Measurements from ENCODE around the gene PLA2G10.
"Not testable (repeated sequence)": the region's sequence is repeated elsewhere in the genome, so short reads cannot be mapped to it uniquely, and the experiment has no call there.

PLA2G10 gene

GRCh38 chr16:14658063-14658462 is 36.0 kb downstream of the PLA2G10 start:
- no peak for DNase-seq

GRCh38 chr16:14652726-14653125 is 41.4 kb downstream of the PLA2G10 start:
- no peak for DNase-seq

DNA sequence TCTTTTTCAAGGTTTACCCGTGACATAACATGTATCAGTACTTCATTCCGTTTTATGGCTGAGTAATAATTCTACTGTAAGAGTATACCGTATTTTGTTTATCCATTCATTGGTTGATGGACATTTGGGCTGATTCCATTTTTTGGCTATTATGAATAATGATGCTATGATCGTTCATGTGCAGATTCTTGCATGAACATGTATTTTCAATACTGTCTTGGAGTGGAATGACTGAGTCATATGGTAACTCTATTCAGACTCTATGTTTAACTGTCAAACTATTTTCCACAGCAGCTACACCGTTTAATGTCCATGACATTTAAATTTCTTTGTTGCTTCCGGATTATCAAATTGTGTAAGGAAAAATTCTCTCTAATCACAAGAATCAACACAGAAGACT is 43.5 kb downstream of the PLA2G10 start:
- DNase-seq: no peak

DNA sequence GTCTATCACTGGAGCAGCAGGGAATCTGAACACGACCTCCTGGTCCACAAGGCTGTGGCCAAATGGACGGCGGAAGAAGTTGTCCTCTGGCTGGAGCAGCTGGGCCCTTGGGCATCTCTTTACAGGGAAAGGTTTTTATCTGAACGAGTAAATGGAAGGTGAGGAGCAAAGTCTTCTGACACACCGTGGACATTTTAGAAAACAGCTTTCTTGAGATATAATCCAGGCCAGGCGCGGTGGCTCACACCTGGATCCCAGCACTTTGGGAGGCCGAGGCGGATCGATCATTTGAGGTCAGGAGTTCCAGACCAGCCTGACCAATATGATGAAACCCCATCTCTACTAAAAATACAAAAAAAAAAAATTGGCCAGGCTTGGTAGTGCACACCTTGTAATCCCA is 44.3 kb downstream of the PLA2G10 start:
- DNase-seq: no peak

GRCh38 chr16:14641926-14642325 is 52.2 kb downstream of the PLA2G10 start:
- DNase-seq: no peak

DNA sequence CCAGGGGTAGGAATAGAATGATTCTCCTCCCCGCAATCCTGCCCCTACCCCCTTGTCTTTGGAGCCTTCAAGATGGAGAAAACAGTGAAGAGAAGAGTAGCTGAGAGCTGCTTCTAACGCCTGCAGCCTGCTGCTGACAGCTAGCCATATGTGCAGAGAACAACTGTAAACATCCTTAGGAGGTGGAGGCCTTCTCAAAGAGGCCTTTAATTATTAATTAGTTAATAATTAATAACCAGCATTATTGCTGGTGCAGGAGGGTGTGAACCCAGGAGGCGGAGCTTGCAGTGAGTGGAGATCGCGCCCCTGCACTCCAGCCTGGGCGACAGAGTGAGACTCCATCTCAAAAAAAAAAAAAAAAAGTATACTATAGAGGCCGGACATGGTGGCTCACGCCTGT is 52.9 kb downstream of the PLA2G10 start:
- DNase-seq: no peak

DNA sequence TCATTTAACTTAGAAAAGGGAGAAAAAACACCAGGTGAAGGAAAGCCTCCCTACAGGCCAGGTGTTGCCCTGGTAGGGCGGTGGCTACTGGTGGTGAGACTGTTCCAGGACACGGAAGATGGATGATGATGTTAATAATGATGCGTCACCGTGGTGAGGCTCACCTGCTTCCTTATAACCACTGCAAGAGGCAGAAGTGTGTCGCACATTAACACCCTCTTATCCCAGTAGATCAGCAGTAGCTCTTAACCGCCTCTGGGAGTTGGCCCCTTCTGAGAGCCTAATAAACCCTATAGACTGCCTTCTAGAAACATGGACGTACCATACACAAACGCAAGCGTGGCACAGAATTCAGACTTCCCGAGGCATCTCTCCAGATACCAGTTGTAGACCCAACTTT is 53.6 kb downstream of the PLA2G10 start:
- no peak for DNase-seq

DNA sequence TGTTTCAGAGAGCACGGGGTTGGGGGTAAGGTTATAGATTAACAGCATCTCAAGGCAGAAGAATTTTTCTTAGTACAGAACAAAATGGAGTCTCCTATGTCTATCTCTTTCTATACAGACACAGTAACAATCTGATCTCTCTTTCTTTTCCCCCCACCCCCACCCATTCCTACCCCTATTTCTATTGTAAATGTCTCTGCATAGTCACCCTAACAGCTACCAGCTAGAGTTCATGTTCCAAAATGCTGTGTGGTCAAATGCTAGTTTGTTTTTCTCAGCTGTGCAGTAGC is 57.2 kb downstream of the PLA2G10 start:
- DNase-seq: not testable (repeated sequence)

DNA sequence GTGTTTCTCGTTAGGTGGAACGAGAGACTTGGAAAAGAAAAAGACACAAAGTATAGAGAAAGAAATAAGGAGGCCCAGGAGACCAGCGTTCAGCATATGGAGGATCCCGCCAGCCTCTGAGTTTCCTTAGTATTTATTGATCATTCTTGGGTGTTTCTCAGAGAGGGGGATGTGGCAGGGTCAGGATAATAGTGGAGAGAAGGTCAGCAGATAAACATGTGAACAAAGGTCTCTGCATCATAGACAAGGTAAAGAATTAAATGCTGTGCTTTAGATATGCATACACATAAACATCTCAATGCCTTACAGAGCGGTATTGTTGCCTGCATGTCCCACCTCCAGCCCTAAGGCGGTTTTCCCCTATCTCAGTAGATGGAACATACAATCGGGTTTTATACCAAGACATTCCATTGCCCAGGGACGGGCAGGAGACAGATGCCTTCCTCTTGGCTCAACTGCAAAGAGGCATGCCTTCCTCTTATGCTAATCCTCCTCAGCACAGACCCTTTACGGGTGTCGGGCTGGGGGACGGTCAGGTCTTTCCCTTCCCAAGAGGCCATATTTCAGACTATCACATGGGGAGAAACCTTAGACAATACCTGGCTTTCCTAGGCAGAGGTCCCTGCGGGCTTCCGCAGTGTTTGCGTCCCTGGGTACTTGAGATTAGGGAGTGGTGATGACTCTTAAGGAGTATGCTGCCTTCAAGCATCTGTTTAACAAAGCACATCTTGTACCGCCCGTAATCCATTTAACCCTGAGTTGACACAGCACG is 57.7 kb downstream of the PLA2G10 start:
- DNase-seq: not testable (repeated sequence)

DNA sequence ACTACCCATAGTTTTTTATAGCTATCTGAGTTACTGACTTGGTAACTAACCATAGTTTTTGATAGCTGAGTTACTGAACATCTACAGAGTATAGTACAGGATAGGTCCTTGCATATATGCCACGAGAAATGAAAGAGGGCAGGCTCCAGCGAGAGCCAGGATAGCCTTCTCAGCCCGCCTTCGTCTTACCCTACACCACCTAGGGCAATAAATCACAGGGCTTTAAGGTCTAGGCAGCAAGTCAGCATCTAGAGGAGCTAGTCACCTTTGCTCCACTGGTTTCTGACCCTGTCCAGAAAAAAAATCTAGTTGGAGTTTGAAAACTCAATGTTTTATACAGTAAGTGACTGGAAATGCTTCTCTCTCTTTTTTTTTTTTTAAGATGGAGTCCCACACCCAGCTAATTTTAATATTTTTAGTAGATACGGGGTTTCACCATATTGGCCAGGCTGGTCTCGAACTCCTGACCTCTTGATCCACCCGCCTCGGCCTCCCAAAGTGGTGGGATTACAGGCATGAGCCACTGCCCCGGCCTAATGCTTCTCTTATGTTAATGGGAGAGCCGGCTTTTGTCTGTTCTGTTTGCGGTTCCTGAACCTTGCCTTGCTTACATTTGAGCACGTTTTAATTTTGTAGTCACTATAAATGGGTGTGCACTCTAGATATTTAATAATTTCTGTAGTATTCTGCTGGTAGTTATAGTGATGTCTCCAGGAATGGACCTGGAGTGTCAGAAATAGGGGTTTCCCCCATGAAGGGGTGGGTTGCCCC is 58.5 kb downstream of the PLA2G10 start:
- DNase-seq: no peak

- no peak for DNase-seq
Observed at GRCh38 chr16:14634389-14634725, 59.8 kb downstream of the PLA2G10 start.

DNA sequence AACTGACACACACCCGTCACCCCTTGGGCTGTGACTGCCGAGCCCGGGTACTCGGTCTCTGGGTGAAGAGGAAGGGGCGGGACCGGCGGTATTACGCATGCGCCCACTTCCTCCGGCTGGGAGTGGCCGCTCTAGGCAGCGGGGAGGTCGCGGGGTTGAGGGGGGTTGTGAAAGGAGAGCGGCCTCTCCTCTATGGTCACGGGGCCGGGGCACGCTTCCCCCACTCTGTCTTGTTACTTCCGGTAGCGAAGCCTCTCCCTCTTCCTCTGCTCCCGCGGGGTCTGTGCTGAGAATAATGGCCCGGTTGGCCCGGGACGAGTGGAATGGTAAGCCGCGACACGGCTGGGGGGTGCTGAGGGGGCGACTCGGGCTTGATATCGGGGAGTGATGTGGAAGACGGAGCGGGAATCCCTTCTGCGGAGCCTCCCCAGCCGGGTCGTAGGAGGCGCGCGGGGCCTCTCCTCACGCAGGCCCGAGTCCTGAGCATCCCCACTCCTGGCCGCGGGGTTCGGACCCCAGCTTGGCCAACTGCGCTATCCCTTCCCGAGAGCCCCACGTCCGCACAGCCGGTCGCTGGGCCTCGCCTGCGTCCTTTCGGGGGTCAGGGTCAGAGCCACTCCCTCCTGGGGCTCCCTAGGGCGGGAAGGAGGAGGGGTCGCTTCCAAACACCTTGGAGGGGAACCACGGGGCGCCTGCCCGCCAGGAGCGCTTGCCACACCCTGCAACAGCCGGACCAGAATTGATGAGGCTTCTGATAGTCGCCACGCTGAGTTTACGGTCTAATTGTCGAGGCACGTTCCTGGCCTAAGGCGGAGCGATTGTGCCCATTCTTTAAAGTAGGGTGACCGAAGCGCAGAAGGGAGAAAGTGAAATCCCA is 61.2 kb downstream of the PLA2G10 start, which contains the start of gene BFAR:
Gene BFAR (plus strand): TSS at position 259 of the 877 bp plus-strand sequence. CDS start 11,396 bp downstream, outside the sequence.
- peak; percentile 78 for DNase-seq

GRCh38 chr16:14630620-14631330 is 63.3 kb downstream of the PLA2G10 start:
- DNase-seq: not testable (repeated sequence)

DNA sequence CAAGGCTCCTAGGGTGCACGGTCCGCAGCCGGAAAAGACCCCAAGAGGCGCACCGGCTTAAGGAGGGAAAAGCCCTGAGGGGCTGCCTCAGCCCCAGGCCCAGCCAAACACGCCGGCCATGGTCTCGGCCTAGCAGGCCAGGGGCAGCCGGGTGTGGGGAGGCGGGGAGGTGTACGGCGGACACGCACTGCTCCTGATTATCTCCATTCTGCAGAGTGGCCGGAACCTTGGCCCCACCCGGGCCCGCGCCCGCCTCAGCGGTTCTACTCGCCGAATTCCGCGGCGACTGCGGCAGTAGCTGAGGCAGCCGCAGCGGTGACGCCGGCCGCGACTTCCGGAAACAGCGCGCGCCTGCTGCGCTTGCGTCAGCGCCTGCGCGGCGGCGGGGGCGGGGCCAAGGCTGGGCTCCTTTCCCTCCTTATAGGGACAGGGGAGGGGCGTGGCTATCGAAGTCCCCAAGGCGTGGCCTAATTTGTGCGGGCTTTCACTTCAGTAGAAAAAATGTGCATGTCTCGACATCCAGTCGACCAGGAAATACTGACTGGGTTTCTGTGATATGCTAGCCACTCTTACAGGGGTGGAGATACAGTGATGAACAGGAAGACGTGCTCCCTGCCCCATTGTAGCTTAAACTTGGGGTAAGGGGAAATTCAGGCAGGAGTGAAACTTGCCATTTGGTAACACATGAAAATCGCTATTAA is 64.0 kb downstream of the PLA2G10 start, which contains the start of gene PARN:
Gene PARN (minus strand): TSS at position 342 of the 701 bp plus-strand sequence. CDS start 135 bp downstream, at position 207.
- peak; percentile 63 for DNase-seq

GRCh38 chr16:14629612-14629918 is 64.5 kb downstream of the PLA2G10 start:
- no peak for DNase-seq

DNA sequence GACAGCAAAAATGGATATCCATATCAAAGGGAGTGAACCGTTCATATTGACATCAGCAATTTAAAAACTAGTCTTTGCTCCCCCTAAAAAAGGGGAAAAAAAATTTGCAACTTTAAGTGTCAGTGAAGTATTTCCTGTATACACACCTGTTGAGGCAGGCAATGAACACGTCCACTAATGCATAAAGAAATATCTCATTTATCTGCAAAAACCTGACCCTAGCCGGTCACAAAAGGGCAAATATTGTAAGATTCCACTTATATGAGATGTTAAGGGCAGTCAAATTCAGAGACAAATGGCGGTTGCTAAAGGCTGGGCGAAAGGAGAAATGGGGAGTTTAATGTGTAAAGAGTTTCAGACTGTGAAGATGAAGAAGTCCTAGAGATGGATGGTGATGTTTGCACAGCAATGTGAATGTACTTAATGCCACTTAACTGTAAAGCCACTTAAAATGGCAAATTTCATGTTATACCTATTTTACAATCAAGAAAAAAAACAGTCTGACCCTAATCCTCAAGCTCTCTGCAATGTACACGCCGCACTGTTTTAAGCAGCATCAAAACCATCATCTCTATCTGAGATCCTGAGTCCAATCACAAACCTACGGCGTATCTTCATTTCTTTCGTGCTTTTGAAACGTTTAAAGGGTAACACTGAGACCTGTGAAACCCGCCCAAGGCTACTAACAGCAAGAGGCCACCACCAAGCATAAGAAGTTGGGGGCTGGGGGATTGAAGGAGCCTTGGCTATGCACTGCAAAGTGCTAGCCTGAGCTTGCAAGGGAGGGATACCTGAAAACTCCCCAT is 65.1 kb downstream of the PLA2G10 start:
- no peak for DNase-seq

- DNase-seq: no peak
Observed at GRCh38 chr16:14627078-14627477, 67.0 kb downstream of the PLA2G10 start.
